ENCODE results near the gene NDE1. TPM values are rescaled to one million over a fixed set of nuclear protein-coding genes. Genes with fewer than 3 reads are reported as not detected.

The NDE1 gene
- total RNA-seq, 4 donors from 2014 or later: 4.0 to 26.2 (median 11.9) TPM

GRCh38 chr16:15640966-15641365 is 9.1 kb upstream of the NDE1 start:
- intact Hi-C loops (cut with DNase I; ENCODE audit: low total_unique reads) (loop anchor here (5.0 to 10.0 kb wide), 2 partner anchors 79 to 206 kb away; partner anchors contain the start of gene BMERB1), in situ Hi-C loops (cut with MboI; ENCODE audit: low sequenced_read_pairs in 4 of 4) (no loop called here)
- peaks cover 0 to 32% of the 10 kb centered on the region in 2 donors for H3K36me3 ChIP-seq
- DNase-seq (no peak), ATAC-seq (no peak)
- no peaks in the 10 kb centered on the region for H3K9me3 ChIP-seq
- peak overlapping the region; percentile 97 to 100 (median 99) for H3K27ac ChIP-seq
- H3K27me3 ChIP-seq: no peaks in the 10 kb centered on the region
- no peak overlapping the region for H3K4me3 ChIP-seq
- H3K4me1 ChIP-seq: peaks cover 24% of the 10 kb centered on the region in 2 donors
- no peak for TF ChIP-seq CTCF (IDR thresholded peaks at IDR 0.05 in 4 of 5, conservative IDR thresholded peaks at IDR 0.05 in 1 of 5)
- no peak for TF ChIP-seq POLR2A (IDR thresholded peaks at IDR 0.05)

DNA sequence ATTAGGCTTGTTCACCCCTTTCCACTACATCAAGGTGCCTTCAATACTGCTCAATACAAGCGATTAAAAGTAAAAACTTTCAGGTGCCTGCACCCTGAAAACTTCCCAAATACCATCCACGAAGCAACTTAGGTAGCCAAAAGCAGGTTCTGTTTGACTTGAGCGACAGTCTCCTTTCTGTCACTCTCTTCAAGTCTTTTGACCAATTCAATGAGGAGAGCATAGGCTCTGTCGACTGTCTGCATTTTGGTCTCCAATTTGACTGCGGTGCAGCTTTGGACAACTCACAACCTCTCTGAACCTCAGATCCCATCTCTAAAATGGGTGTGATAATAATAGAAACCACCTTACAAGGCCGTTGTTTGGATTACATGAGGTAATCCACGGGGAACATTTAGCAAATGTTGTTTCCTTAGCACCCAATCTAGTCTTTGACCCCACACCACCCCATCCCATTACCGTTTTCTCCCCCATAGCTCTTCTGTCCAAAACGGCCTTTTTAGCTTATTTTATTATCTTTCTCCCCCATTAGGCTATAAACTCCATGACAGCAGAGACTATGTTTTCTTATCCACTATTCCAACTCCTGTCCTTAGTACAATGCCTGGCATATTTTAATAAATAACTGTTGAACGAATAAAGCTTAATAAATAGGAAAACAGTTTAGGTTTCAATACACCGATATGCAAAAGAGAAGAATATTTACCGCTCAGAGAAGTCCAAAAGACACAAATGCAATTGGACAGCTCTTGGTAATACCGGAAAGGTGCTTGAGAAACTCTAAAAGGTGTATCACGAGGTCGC is 8.1 kb upstream of the NDE1 start:
- no peak for ATAC-seq
- DNase-seq: no peak
- Histone ChIP-seq H3K4me1 (peaks cover 24% of the 10 kb centered on the region in 2 donors), H3K36me3 (peaks cover 0 to 22% of the 10 kb centered on the region in 2 donors), H3K4me3 (peak overlapping the region; percentile 83 to 98 (median 96)), H3K27me3 (no peaks in the 10 kb centered on the region), H3K27ac (peak overlapping the region; percentile 97 to 100 (median 99)), H3K9me3 (no peaks in the 10 kb centered on the region)
- TF ChIP-seq CTCF (IDR thresholded peaks at IDR 0.05 in 4 of 5, conservative IDR thresholded peaks at IDR 0.05 in 1 of 5): no peak
- in situ Hi-C loops (cut with MboI; ENCODE audit: low sequenced_read_pairs in 4 of 4): no loop called here
- intact Hi-C loops (cut with DNase I; ENCODE audit: low total_unique reads): loop anchor here (5.0 to 10.0 kb wide), 2 partner anchors 80 to 207 kb away; partner anchors contain the start of gene BMERB1

DNA sequence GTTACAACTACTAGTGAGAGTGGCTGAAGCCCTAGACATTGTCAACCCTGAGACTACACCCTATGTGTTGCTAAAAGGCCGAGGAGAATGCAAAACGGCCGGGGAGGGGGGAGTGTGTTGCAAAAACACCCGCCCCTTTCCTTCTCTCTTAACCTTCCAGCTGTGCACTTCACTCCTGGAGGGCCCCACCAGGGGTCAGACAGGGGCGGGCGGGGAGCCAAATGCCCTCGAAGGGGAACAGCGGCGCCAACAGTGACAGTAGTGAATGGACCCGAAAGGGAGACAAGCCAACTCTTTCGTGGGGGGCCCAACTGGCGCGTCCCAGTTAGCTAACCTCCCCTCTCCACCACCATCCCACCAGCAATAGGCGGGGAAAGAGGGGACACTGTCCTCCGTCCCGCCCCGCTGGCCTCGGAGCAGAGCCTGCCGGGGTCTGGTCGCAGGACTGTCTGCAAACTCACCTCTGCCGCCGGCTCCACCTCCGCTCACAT is 7.4 kb upstream of the NDE1 start:
- peaks cover 0 to 16% of the 10 kb centered on the region in 2 donors for H3K36me3 ChIP-seq
- peak overlapping the region; percentile 97 to 100 (median 99) for H3K27ac ChIP-seq
- peak; percentile 41 to 81 for DNase-seq
- no peaks in the 10 kb centered on the region for H3K27me3 ChIP-seq
- no peak for TF ChIP-seq POLR2A (IDR thresholded peaks at IDR 0.05)
- TF ChIP-seq CTCF (IDR thresholded peaks at IDR 0.05 in 4 of 5, conservative IDR thresholded peaks at IDR 0.05 in 1 of 5): peak; percentile 16 to 49 (median 30)
- H3K4me3 ChIP-seq: peak overlapping the region; percentile 83 to 98 (median 96)
- no peaks in the 10 kb centered on the region for H3K9me3 ChIP-seq
- peak; percentile 55 to 68 for ATAC-seq
- H3K4me1 ChIP-seq: peaks cover 24% of the 10 kb centered on the region in 2 donors
- in situ Hi-C loops (cut with MboI; ENCODE audit: low sequenced_read_pairs in 4 of 4): no loop called here
- intact Hi-C loops (cut with DNase I; ENCODE audit: low total_unique reads): loop anchor here (5.0 to 10.0 kb wide), 2 partner anchors 80 to 208 kb away; partner anchors contain the start of gene BMERB1

DNA sequence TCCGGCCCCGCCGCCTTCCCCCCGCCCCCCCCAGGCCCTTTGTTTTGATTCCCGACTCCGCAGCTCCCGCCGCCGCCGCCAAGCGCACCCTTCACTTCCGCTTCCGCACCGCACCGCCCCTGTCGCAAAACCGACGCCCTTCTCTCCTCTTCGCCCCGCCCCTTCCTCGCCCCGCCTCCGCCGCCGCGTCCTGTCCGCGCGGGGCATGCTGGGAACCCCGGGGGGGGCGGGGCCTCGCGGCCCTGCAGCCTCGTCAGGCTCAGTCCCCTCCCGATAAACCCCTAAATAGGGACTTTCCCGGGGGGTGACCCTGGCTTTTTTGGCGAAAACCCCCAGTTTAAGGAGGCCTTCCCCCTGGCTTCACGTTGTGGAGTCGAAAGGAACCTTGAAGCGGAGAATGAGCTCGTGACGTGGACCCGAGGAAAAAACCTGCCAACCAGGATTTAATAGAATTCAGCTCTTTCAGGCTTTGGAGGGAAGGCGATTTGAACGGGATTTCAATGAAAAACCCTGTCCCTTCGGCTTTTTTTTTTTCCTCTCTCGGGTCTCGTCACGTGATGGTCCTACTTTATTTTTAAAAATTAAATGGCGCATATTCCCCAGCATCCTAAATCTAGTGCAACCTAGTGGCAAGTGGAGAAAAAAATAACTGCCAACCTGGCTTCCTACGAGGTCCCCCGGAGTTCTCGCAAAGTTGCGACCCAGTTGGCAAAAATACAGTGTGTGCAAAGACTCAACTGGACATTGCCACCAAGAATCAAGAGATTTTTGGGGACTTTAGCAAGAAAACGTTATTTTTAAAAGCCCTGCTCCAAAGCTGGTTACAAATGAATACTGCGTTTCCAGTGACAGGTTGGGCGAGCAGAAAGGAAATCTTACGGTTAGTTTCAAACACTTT is 6.7 kb upstream of the NDE1 start, which contains the start of gene MARF1:
MARF1 (minus strand) TSS at position 107 of the 898 bp plus-strand sequence. CDS start 3,921 bp downstream, outside the sequence.
- in situ Hi-C loops (cut with MboI; ENCODE audit: low sequenced_read_pairs in 4 of 4) (no loop called here), intact Hi-C loops (cut with DNase I; ENCODE audit: low total_unique reads) (loop anchor here (5.0 to 10.0 kb wide), 2 partner anchors 81 to 208 kb away; partner anchors contain the start of gene BMERB1)
- Histone ChIP-seq H3K27ac (peak within 1 kb of the TSS; percentile 97 to 100 (median 99)), H3K4me1 (peaks cover 24% of the 10 kb centered on the region in 2 donors), H3K9me3 (no peaks in the 10 kb centered on the region), H3K36me3 (peaks cover 0 to 9% of the 10 kb centered on the region in 2 donors), H3K27me3 (no peaks in the 10 kb centered on the region), H3K4me3 (peak within 1 kb of the TSS; percentile 83 to 98 (median 96))
- peak; percentile 97 for DNase-seq
- peak; percentile 86 to 92 for ATAC-seq
- peak; percentile 98 for TF ChIP-seq POLR2A (IDR thresholded peaks at IDR 0.05)
- peak; percentile 28 to 61 (median 46) for TF ChIP-seq CTCF (IDR thresholded peaks at IDR 0.05 in 4 of 5, conservative IDR thresholded peaks at IDR 0.05 in 1 of 5)

Data from gastrocnemius medialis (tissue), 4 donors.